Pulmonary artery endothelial cell (primary cell): ENCODE data around the gene AEBP2. TPM values are rescaled to one million over a fixed set of nuclear protein-coding genes. Genes with fewer than 3 reads are reported as not detected.
"Not testable (repeated sequence)": the region's sequence is repeated elsewhere in the genome, so short reads cannot be mapped to it uniquely, and the experiment has no call there.

Experiments
- DNase-seq: peaks from one replicate; pipeline ENCODE4 v3.0.0-alpha.2; 2011; ENCODE audit warnings: low read depth, low spot score
- total RNA-seq: library from RNA; depleted of rRNA; stranded (reverse); fragments of >200 nt; gene quantifications from 2 replicates; pipeline ENCODE4 v1.2.3, GENCODE V29; 2014

Gene AEBP2
- total RNA-seq, 1 donor from 2014 or later = 21.2 TPM

DNA sequence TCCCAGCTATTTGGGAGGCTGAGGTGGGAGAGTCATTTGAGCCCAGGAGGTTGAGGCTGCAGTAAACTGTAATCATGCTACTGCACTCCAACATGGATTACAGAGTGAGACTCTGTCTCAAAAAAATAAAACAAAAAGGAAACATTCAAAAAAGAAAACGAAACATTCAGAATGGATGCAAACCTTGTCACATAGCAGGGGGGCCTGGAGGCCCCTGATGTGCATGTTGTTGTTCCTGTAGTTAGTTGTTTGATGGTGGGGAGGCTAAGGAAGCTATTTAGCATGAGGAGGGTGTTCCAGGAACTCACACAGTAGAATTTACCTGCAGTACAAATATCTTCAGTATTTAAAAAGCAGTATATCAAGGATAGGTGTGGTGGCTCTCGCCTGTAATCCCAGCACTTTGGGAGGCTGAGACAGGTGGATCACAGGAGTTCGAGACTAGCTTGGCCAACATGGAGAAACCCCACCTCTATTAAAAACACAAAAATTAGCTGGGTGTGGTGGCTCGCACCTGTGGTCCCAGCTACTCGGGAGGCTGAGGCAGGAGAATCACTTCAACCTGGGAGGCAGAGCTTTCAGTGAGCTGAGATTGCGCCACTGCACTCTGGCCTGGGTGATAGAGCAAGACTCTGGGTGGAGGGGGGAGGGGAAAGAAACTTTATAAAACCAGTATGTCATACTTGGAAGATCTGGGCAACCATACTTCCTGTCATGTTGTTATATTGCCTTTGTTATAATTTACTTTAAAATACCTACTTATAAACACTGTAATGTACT lies 17.6 kb upstream of the AEBP2 start:
- DNase-seq = no peak

DNA sequence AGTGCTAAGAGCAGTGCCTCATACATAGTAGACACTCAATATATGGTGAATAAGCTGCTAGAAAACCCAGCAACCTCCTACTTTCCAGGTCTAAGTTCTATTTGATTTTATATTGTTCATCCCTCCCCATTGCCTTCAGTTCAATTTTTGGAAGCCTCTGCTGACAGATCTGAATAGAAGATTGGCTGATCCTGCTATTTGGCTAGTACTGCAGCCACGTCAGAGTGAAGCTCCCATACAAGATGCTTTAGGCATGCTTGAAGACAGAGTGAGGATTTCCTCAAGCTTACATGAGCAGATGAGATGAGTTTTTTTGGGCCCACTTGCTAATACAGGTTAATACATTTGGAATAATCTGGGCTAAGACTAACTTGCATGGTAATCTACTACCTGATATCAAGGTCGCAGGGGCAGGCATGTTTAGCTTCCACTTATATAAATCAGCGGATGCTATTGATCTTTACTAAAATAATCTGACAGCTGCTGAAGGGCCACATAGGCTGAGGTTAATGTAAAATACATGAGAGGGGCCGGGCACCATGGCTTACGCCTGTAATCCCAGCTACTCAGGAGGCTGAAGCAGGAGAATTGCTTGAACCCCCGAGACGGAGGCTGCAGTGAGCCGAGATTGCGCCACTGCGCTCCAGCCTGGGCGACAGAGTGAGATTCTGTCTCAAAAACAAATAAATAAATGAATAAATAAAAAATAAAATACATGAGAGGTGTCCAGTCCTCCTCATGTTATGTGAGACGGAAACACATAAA lies 15.9 kb upstream of the AEBP2 start:
- DNase-seq = no peak

DNA sequence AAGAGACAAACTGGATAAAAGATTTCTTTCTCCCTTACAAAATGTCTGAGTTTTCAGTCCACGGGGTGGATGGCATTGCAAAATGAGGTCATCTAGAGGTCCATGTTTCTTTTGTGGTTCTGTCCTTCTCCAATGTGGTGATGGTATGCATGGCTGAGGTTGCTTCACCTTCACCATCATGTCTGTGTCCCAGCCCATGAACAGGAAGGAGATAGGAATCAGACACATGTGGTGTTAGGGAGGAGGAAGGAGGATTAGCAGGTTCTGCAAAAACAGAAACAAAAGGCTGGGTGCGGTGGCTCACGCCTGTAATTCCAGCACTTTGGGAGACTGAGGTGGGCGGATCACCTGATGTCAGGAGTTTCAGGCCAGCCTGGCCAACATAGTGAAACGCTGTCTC lies 11.0 kb upstream of the AEBP2 start:
- no peak for DNase-seq

DNA sequence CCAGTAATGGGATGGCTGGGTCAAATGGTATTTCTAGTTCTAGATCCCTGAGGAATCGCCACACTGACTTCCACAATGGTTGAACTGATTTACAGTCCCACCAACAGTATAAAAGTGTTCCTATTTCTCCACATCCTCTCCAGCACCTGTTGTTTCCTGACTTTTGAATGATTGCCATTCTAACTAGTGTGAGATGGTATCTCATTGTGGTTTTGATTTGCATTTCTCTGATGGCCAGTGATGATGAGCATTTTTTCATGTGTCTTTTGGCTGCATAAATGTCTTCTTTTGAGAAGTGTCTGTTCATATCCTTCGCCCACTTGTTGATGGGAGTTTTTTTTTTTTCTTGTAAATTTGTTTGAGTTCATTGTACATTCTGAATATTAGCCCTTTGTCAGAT lies 9.8 kb upstream of the AEBP2 start:
- not testable (repeated sequence) for DNase-seq

DNA sequence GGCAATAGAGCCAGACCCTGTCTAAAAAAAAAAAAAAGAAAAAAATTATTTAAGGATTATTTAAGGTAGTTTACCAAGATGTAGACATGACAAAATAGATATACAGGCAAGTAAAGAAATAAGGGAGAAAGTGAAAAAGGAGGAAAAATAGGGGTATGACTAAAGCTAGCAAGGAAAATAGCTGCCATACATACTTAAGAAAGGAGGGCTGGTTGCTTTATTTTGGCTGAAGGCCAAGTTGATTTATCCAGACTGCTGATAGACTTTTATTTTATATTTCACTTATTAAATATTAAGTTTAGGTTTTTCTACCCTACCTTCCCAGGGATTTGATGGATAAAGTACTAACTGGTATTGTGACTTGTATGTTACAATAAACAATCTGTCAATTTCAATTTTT lies 8.3 kb upstream of the AEBP2 start:
- DNase-seq = no peak

DNA sequence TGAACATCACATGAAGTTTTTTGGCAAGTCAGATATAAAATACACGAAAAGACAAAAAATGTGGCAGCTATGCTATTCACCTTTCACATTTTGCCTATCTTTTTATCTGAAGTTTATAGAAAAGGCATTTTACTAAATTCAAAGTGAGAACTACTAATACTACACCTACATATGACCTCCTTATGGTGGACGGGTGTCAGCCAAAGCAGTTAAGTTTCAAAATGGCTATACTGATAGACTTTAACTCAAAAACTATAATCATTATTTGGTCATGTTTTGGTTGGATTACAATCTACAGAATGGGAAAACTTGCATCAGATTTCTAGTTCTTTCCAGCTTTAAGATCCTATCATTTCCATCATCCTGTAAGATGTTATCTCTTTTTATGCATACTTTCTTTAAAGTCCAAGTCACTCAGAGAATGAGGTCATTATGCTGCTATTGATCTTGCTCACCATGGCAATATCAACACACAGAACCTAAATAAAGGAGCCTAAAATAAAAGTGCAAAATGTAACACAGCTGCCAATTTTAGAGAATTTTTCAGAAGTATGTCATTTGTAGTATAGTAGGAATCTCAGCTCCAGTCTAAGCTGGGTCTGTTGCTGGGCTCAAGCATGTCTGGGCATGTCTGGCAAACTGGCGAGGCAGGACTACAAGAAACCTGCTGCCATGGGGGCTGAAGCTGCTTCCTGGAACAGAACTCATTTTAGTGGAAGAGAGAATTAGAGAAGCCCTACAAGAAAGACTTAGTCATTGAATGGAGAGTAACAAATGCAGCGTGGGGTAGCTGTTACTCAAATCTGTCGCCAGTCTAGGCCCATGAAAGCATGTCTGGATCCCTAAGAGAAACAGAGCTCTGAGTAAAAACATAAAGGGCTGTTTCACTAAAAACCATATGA lies 7.6 kb upstream of the AEBP2 start:
- DNase-seq = peak; percentile 22

DNA sequence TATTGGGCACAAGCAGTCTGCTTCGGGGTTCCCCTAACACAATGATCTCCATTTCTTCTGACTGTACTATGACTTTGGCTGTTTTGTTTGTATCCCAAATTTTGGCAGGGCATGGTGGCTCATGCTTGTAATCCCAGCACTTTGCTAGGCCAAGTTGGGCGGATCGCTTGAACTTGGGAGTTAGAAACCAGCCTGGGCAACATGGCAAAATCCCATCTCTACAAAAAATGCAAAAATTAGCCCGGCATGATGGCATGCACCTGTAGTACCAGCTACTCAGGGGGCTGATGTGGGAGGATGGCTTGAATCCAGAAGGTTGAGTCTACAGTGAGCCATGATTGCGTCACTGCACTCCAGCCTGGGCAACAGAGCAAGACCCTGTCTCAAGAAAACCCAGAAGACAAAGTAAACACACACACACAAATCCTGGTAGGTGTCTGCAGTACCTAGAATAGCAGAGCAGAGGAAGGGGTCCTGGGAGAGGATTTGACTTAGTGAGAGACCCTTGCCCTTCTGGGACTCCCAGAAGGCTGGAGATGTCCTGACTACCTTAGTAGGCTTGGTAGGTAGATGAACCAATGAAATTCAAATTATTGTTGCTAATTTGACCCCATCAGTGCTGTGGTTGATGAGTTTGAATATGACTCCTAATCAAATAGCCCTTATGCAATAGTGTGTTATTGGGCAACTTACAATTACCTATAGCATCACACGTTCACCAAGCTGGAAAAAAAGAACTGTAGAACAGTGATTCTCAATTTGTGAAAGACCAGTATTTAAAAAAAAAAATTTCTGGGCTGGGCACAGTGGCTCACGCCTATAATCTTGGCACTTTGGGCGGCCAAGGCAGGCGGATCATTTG lies 6.8 kb upstream of the AEBP2 start:
- DNase-seq = no peak

DNA sequence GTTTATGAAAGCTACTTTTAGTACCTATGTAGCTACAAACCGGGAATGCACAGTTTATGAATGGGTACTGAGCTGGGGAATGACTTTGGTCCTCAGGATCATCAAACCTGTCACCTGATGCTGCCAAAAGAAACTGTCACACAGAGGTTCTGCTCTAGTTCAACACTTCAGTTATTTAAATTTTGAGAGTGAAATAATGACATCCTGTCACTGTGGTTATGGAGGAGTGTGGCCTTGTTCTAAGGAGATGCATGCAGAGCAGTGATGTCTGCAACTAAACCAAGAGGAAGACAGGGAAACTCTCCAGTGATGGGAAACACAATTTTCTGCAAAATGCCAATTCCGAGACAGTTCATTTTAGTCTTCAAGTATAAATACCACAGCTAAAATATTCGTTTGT lies 4.8 kb upstream of the AEBP2 start:
- DNase-seq = no peak

DNA sequence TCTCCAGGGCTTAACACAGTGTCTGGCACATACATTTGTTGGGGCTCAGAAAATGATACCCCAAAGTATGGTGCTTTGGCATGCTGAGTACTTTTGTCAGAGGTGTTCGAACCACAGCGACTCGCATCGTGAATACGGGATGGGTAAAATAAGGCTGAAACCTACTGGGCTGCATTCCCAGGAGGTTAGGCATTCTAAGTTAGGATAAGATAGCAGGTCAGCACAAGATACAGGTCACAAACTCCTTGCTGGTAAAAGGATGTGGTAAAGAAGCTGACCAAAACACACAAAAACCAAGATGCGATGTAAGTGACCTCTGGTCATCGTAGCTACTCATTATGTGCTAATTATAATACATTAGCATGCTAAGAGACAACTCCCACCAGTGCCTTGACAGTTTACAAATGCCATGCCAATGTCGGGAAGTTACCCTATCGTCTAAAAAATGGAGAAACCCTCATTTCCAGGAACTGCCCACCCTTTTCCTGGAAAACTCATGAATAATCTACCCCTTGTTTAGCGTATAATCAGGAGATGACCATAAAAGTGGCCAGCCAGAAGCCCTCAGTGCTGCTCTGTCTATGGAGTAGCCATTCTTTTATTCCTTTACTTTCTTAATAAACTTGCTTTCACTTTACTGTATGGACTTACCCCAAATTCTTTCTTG lies 3.3 kb upstream of the AEBP2 start:
- DNase-seq = no peak

DNA sequence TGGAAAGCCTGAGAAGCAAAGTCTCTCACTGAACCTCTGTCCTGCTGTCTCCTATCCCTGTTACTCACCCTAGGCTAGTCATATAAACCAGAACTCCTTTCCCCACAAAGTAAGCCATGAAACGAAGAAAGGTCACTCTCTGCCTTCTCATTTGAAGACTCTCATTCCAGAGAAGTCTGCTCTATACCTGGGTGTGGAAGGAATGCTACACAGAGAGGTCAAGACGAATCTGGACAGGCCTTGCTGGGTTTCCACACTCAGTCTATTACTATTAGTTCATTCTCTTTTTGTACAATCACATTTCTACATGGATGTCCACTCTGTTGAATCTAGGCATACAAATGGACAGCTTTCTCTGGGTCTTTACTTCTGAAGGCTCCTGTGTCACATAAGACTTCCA lies 2.4 kb upstream of the AEBP2 start:
- no peak for DNase-seq

DNA sequence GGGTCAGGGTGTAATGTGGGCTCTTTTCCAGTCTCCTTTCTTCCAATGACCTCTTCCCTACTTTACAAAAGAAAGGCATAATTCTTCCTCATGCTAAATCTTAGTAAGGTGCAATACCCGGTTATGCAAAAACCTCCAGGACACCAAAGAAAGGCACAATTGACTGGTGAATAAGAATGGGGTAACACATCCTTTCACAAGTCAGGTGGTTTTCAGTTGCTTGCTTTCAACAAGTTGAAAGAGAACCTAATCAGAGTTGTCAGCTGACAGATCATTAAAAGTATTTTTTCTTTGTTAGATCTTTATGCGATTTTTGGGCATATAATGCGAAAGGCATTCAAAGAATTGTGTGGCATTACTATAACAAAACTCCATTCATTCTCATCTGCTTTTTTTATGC lies 1.3 kb upstream of the AEBP2 start:
- DNase-seq = no peak

DNA sequence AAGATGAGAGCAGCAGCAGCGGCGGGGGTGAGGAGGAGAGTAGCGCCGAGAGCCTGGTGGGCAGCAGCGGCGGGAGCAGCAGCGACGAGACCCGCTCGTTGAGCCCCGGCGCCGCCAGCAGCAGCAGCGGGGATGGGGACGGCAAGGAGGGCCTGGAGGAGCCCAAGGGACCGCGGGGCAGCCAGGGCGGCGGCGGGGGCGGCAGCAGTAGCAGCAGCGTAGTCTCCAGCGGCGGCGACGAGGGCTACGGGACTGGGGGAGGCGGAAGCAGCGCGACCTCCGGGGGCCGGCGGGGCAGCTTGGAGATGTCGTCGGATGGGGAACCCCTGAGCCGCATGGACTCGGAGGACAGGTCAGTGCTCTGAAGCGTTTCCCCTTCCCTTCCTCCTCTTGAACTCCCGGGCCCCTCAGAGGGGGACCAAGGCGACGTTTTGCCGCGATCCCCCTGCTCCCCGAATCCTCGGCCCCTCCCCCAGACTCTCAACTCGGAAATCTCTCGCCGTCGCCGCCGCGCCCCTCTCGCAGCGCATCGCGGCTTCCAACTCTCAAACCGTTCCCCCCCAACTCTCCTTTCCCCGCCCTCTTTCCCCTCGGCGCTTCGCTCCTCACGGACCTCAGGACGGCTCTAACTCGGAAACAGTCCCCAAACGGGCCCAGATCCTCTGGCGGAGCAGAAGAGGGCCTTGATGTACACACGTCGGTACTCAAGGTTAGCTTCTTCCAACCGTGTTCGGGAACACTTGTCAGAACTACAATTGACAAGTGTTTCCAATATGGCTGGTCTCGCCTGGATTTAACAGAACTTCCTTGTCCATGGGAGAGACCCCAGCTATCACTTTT lies 947 bp downstream of the AEBP2 start:
- DNase-seq = peak; percentile 4

DNA sequence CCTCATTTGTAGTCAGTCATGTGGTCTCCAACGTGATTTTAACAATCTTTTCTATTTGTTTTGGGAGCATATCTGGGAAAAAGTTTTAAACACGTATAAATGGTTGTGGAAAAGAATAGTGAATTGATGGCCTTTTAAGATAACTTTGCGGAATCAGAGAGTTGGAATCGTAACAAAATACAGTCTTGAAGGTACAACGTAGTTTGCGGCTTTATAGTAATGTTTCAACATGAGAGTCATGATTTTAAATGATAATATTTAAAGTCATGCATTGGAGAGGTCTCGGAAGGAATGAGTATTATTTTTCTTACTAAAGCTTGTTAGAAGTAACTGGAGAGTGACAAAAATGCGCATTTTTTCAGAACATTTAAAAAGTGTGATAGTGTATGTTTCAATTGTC lies 1.6 kb downstream of the AEBP2 start:
- no peak for DNase-seq

DNA sequence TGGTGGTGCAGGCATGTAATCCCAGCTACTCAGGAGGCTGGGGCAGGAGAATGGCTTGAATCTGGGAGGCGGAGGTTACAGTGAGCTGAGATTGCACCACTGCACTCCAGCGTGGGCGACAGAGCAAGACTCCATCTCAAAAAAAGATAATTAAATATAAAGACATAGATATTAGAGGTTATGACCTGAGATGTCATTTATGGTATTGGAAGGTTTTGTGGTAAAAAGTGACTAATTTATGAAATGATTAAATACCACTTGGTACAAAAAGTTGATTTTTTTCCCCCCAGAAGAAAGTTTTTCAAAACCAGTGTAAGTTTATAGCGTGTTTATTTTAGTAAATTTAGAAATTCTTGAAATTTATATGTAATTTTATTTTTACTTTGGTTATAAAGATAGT lies 4.3 kb downstream of the AEBP2 start:
- no peak for DNase-seq

DNA sequence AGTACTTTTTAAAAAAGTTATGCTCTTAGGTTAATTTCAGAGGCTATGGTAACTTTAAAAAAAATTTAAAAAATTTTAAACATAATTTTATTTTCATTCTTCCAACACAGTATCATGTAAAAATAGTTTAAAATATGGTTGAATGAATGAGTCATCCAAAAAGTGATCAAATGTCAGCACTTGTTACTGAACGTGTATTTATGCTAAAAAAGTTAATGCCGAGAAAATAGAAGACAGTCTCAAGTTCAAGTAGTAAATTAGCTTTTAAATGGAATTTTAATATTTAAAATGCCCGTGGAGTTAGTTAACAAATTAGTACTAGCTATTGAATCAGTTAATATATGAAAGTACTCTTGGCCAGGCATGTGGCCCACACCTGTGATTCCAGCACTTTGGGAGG lies 4.8 kb downstream of the AEBP2 start:
- no peak for DNase-seq

DNA sequence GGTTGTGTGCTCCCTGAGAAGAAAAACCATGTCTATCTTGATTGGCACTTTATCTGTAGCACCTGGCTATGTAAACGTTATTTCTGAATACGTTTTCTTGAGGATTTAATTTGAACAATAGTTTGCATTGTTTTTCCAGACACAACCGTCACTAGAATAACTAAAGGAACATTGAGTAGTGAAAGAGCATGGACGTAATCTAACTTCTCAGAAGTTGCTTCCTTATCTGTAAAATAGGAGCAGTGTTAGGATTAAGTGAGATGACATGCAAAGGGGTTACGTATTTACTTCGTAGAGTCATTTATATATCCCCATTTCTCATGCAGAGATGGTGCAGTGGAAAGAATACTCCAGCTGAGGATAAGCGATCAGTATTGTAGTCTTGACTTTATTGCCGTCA lies 8.1 kb downstream of the AEBP2 start:
- no peak for DNase-seq

DNA sequence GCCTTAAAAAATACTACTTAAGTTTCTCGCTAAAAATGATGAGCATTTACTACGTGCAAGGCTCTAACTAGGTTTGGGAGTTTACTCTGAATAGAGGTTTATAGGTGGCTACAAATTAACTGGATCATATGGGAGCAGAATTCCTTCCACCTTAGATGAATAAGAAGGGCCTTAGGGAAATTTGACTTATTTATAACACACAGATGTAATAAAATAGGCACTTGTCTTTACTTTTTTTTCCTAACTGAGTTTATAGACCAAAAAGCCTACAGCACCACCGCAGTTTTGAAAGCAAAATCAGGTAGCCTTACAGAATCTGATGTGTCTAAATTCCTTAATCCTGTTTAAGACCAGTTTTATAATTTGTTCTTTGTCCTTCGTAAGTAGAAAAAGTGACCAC lies 10.5 kb downstream of the AEBP2 start:
- no peak for DNase-seq

DNA sequence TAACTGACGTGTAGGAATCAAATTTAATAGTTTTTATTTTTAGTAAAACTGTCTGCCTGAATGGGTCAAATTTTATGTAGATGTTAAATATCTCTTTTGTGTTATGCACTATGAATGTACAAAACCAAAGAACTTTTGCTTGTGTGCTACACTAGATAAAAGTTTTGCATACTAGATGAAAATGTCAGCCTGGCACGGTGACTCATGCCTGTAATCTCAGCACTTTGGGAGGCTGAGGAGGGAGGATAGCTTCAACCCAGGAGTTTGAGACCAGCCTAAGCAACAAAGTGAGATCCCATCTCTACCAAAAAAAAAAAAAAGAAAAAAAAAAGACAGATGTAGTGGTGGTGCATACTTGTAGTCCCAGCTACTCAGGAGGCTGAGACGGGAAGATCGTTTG lies 11.1 kb downstream of the AEBP2 start:
- no peak for DNase-seq

DNA sequence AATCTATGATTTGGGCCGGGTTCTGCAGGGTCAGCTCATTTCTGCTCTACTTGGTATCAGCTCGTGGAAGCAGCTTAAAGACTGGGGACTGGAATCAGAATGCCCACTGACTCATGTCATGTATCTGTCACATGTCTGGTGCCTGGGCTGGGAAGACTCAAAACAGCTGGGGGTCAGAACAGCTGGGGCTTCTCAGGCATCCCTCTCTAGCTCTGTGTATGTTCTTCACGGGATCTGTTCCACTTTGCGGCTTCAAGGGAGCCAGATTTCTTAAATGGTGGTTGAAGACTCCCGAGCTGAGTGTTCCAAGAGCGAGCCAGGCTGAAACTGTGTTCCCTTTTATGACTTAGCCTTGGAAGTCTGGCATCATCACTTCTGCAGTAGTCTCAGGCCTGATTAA lies 11.9 kb downstream of the AEBP2 start:
- no peak for DNase-seq

DNA sequence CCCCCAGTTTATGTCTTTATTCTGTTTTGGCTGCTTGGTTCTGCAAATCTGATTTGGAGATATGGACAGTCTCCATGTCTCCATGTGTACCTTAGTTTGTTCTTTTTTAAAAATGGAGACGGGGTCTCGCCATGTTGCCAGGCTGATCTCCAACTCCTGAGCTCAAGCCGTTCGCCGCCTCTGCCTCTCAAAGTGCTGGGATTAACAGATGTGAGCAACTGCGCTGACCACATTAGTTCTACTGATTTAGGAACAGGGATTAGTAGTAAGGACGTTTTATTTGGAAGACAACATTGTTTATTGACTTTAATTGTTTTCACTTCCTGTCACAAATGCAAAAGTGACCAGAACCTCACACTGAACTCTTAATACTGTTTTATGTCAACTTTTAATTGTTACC lies 14.7 kb downstream of the AEBP2 start:
- DNase-seq = no peak
